ENCODE results near the gene LMX1B.

DNA sequence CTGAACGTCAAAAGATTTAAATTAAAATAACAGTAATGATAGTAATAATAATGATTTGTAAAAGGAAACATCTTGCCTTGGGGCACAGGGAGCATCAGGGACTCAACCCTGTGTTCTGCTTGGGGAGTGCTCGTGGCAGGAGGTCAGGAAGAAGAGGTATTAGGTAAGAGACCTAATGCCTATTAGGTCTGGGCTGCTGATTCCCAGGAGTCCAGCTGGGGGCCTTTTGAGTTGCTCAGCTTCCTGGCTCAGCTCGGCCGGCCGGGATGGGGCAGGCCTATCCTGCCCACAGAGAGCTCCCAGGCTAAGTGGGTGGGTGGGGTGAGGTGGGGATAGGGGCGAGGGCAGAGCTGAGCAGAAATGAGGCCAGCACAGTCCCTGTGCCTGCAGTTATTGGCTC lies 17.5 kb downstream of the LMX1B start:
- TF ChIP-seq, protein P1, sequence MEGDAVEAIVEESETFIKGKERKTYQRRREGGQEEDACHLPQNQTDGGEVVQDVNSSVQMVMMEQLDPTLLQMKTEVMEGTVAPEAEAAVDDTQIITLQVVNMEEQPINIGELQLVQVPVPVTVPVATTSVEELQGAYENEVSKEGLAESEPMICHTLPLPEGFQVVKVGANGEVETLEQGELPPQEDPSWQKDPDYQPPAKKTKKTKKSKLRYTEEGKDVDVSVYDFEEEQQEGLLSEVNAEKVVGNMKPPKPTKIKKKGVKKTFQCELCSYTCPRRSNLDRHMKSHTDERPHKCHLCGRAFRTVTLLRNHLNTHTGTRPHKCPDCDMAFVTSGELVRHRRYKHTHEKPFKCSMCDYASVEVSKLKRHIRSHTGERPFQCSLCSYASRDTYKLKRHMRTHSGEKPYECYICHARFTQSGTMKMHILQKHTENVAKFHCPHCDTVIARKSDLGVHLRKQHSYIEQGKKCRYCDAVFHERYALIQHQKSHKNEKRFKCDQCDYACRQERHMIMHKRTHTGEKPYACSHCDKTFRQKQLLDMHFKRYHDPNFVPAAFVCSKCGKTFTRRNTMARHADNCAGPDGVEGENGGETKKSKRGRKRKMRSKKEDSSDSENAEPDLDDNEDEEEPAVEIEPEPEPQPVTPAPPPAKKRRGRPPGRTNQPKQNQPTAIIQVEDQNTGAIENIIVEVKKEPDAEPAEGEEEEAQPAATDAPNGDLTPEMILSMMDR (conservative IDR thresholded peaks at IDR 0.05 in 1 of 2, IDR thresholded peaks at IDR 0.05 in 1 of 2; ENCODE audit: extremely low read depth in 1 of 2, insufficient read depth in 1 of 2, low read depth in 1 of 2, low read length in 2 of 2), result no peak
- TF ChIP-seq EZH2 (IDR thresholded peaks at IDR 0.05; ENCODE audit: borderline replicate concordance, low read length), result no peak

Measured in mammary epithelial cell (primary cell).